A673 (cell line): ENCODE results near the gene PVR. TPM values are rescaled to one million over a fixed set of nuclear protein-coding genes. Genes with fewer than 3 reads are reported as not detected.

ENCODE experiments used
- BruUV-seq: library from RNA; stranded (reverse); fragments of 400-500 nt; replicated peaks from 2 replicates; lab custom pipeline; 2021; lab: Mats Ljungman, UMichigan
- CTCF ChIA-PET: fragments of 300-600 bp; sonication (Branson Sonifier 250); formaldehyde crosslinking; loops from one replicate; lab custom pipeline; 2022; ENCODE audit warnings: antibody characterized with exemption; lab: Charles Lee
- POLR2A ChIA-PET: fragments of 300-600 bp; sonication (Branson Sonifier 250); formaldehyde crosslinking; loops from one replicate; lab custom pipeline; 2022; ENCODE audit warnings: antibody characterized with exemption; ENCODE audit not compliant: low non-redundant PET; lab: Charles Lee
- DNase-seq: peaks from one replicate; pipeline ENCODE4 v3.0.0-alpha.2; 2015; ENCODE audit warnings: low spot score
- H3K27ac ChIP-seq: fragments of 200-600 bp; sonication (generic); 2 replicates; pipeline ENCODE4 v1.5.1; 2016; ENCODE audit warnings: mixed run types, low read depth, mild to moderate bottlenecking, mixed read lengths, antibody characterized with exemption, low read length; ENCODE audit not compliant: poor library complexity, severe bottlenecking
- H3K27me3 ChIP-seq: fragments of 200-600 bp; sonication (generic); replicated peaks from 2 replicates; pipeline ENCODE4 v1.6.1; 2017; ENCODE audit warnings: mixed run types, low read depth, mild to moderate bottlenecking, mixed read lengths, antibody characterized with exemption, low read length; ENCODE audit not compliant: insufficient read depth, poor library complexity
- H3K36me3 ChIP-seq: fragments of 200-600 bp; sonication (generic); 2 replicates; pipeline ENCODE4 v1.6.1; 2016; ENCODE audit warnings: mixed run types, mild to moderate bottlenecking, mixed read lengths, antibody characterized with exemption, low read length; ENCODE audit not compliant: insufficient read depth, poor library complexity, severe bottlenecking
- H3K4me1 ChIP-seq: fragments of 200-600 bp; sonication (generic); 2 replicates; pipeline ENCODE4 v1.6.1; 2017; ENCODE audit warnings: mixed run types, mild to moderate bottlenecking, mixed read lengths, antibody characterized with exemption, low read length; ENCODE audit not compliant: insufficient read depth, poor library complexity, severe bottlenecking
- H3K4me3 ChIP-seq: fragments of 200-600 bp; sonication (generic); 2 replicates; pipeline ENCODE4 v1.5.1; 2016; ENCODE audit warnings: low read depth, mixed run types, mild to moderate bottlenecking, mixed read lengths, low read length; ENCODE audit not compliant: poor library complexity, severe bottlenecking
- H3K9me3 ChIP-seq: fragments of 200-600 bp; sonication (generic); 2 replicates; pipeline ENCODE4 v1.6.1; 2016; ENCODE audit warnings: mixed run types, low read depth, mild to moderate bottlenecking, mixed read lengths, antibody characterized with exemption, low read length; ENCODE audit not compliant: poor library complexity, severe bottlenecking
- CTCF ChIP-seq: fragments of 300-800, 200-600 bp; sonication (generic); conservative IDR thresholded peaks from 2 replicates; pipeline ENCODE4 v1.5.1; 2017; ENCODE audit warnings: low read depth, mild to moderate bottlenecking, antibody characterized with exemption, low read length, moderate library complexity, mixed read lengths
- EZH2 ChIP-seq: fragments of 200-600 bp; sonication (generic); IDR thresholded peaks from 2 replicates; pipeline ENCODE4 v1.6.1; 2017; ENCODE audit warnings: borderline replicate concordance, low read depth, mild to moderate bottlenecking, mixed read lengths, antibody characterized with exemption, low read length; ENCODE audit not compliant: poor library complexity, severe bottlenecking
- intact Hi-C: fragments of 100-400 bp; cut with micrococcal nuclease; formaldehyde crosslinking; loops from one replicate; pipeline ENCODE4 v1.10.0; 2022; ENCODE audit not compliant: unreplicated experiment
- total RNA-seq: library from RNA; stranded (reverse); gene quantifications from 2 replicates; pipeline ENCODE4 v1.2.3, GENCODE V29; 2021

Gene PVR
- total RNA-seq, 1 experiment from 2014 or later = 29.5 TPM

- Histone ChIP-seq H3K27me3 (no peaks in the 10 kb centered on the region), H3K36me3 (peaks cover 38% of the 10 kb centered on the region), H3K9me3 (no peaks in the 10 kb centered on the region), H3K4me1 (no peaks in the 10 kb centered on the region), H3K27ac (no peak overlapping the region), H3K4me3 (no peak overlapping the region)
- TF ChIP-seq EZH2 (no peak), CTCF (no peak)
- ChIA-PET CTCF (no interaction called here), POLR2A (interaction anchor here (0.5 kb wide), 1 partner anchor 308 kb away, joined by 3 read pairs; no protein-coding TSS in a partner anchor)
- no peak for DNase-seq
- BruUV-seq = no TSS peak
- intact Hi-C loops = no loop called here
These were observed 6.0 kb downstream of the PVR start for GRCh38 chr19:44649578-44650145.

GRCh38 chr19:44653343-44653742 lies 9.6 kb downstream of the PVR start:
- H3K4me3 ChIP-seq = no peak overlapping the region
- ChIA-PET POLR2A (no interaction called here), CTCF (no interaction called here)
- H3K36me3 ChIP-seq = peaks cover 59% of the 10 kb centered on the region
- no peaks in the 10 kb centered on the region for H3K9me3 ChIP-seq
- intact Hi-C loops = no loop called here
- peaks cover 4% of the 10 kb centered on the region for H3K4me1 ChIP-seq
- no TSS peak for BruUV-seq
- no peak overlapping the region for H3K27ac ChIP-seq
- DNase-seq = no peak
- TF ChIP-seq EZH2 (no peak), CTCF (no peak)
- H3K27me3 ChIP-seq = no peaks in the 10 kb centered on the region

- peaks cover 64% of the 10 kb centered on the region for H3K36me3 ChIP-seq
- no peak overlapping the region for H3K27ac ChIP-seq
- CTCF ChIA-PET = interaction anchor here (0.8 kb wide), 1 partner anchor 84 kb away, joined by 4 read pairs; no protein-coding TSS in a partner anchor
These were observed 10.5 kb downstream of the PVR start for GRCh38 chr19:44653977-44654774.

More at GRCh38 chr19:44653977-44654774, 10.5 kb downstream of the PVR start:
- TF ChIP-seq EZH2 (no peak), CTCF (0 out of 2 replicates have a peak, but pooled peaks have one; percentile 22)
- no peak overlapping the region for H3K4me3 ChIP-seq
- intact Hi-C loops = no loop called here
- H3K4me1 ChIP-seq = peaks cover 4% of the 10 kb centered on the region
- DNase-seq = peak; percentile 17
- POLR2A ChIA-PET = no interaction called here
- no peaks in the 10 kb centered on the region for H3K27me3 ChIP-seq
- no peaks in the 10 kb centered on the region for H3K9me3 ChIP-seq
- no TSS peak for BruUV-seq
